ENCODE data around the gene SEMA5B. TPM values are rescaled to one million over a fixed set of nuclear protein-coding genes. Genes with fewer than 3 reads are reported as not detected.

Gene SEMA5B
- total and polyA plus RNA-seq, 8 donors, result 0.52 to 11.0 (median 1.3) TPM

GRCh38 chr3:122929188-122930062 is 98.1 kb downstream of the SEMA5B start:
- Histone ChIP-seq H3K4me1 (no peaks in the 10 kb centered on the region), H3K27ac (no peak overlapping the region), H3K27me3 (no peaks in the 10 kb centered on the region), H3K9me3 (no peaks in the 10 kb centered on the region), H3K36me3 (no peaks in the 10 kb centered on the region), H3K4me3 (no peak overlapping the region)
- intact Hi-C loops (cut with DNase I), result no loop called here
- WGBS, 2 donors, result 60 to 68% methylated on average over 12 of the region's 12 CpGs
- FAIRE-seq (no peak), ATAC-seq (no peak), DNase-seq (no peak)
- TF ChIP-seq, protein P1, sequence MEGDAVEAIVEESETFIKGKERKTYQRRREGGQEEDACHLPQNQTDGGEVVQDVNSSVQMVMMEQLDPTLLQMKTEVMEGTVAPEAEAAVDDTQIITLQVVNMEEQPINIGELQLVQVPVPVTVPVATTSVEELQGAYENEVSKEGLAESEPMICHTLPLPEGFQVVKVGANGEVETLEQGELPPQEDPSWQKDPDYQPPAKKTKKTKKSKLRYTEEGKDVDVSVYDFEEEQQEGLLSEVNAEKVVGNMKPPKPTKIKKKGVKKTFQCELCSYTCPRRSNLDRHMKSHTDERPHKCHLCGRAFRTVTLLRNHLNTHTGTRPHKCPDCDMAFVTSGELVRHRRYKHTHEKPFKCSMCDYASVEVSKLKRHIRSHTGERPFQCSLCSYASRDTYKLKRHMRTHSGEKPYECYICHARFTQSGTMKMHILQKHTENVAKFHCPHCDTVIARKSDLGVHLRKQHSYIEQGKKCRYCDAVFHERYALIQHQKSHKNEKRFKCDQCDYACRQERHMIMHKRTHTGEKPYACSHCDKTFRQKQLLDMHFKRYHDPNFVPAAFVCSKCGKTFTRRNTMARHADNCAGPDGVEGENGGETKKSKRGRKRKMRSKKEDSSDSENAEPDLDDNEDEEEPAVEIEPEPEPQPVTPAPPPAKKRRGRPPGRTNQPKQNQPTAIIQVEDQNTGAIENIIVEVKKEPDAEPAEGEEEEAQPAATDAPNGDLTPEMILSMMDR (IDR thresholded peaks at IDR 0.05), result no peak

GRCh38 chr3:122928396-122929187 is 99.0 kb downstream of the SEMA5B start:
- Histone ChIP-seq H3K4me1 (no peaks in the 10 kb centered on the region), H3K9me3 (no peaks in the 10 kb centered on the region), H3K27me3 (no peaks in the 10 kb centered on the region), H3K36me3 (no peaks in the 10 kb centered on the region), H3K27ac (no peak overlapping the region), H3K4me3 (no peak overlapping the region)
- TF ChIP-seq, protein P1 (IDR thresholded peaks at IDR 0.05), result no peak
- DNase-seq (no peak), ATAC-seq (no peak), FAIRE-seq (no peak)
- WGBS, 2 donors, result 71 to 77% methylated on average over 24 of the region's 24 CpGs
- intact Hi-C loops (cut with DNase I), result no loop called here

GRCh38 chr3:122927726-122928125 is 99.8 kb downstream of the SEMA5B start:
- Histone ChIP-seq H3K36me3 (no peaks in the 10 kb centered on the region), H3K27me3 (no peaks in the 10 kb centered on the region), H3K9me3 (no peaks in the 10 kb centered on the region), H3K4me3 (no peak overlapping the region), H3K27ac (no peak overlapping the region), H3K4me1 (no peaks in the 10 kb centered on the region)
- FAIRE-seq (no peak), DNase-seq (no peak), ATAC-seq (no peak)
- intact Hi-C loops (cut with DNase I), result no loop called here
- TF ChIP-seq, protein P1 (IDR thresholded peaks at IDR 0.05), result no peak
- WGBS, 2 donors, result 86% methylated on average over 10 of the region's 10 CpGs

DNA sequence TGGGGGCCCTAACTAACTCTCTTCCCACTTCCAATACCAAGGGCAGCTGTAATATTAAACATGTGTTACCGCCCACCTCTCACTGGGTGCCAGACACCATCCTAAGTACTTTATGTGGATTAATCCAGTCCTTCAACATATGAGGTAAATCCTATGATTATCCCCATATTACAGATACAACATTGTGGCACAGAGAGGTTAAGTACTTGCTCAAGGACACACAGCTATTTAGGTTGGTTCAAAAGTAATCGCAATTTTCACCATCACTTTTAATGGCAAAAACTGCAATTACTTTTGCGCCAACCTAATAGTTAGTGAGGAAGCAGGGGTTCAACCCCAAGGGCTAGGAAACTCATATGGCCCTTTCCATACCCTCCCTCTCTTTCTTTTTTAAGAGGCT is 100.8 kb downstream of the SEMA5B start:
- no peaks in the 10 kb centered on the region for H3K36me3 ChIP-seq
- no peak for FAIRE-seq
- ATAC-seq, result no peak
- no peaks in the 10 kb centered on the region for H3K9me3 ChIP-seq
- H3K27me3 ChIP-seq, result no peaks in the 10 kb centered on the region
- H3K27ac ChIP-seq, result no peak overlapping the region
- WGBS, 2 donors, result 94 to 97% methylated on average over 3 of the region's 3 CpGs
- no peak overlapping the region for H3K4me3 ChIP-seq
- no peaks in the 10 kb centered on the region for H3K4me1 ChIP-seq
- no peak for DNase-seq
- TF ChIP-seq, protein P1 (IDR thresholded peaks at IDR 0.05), result no peak
- intact Hi-C loops (cut with DNase I), result no loop called here
